Measurements from ENCODE around the gene GPRASP2.

Gene GPRASP2

DNA sequence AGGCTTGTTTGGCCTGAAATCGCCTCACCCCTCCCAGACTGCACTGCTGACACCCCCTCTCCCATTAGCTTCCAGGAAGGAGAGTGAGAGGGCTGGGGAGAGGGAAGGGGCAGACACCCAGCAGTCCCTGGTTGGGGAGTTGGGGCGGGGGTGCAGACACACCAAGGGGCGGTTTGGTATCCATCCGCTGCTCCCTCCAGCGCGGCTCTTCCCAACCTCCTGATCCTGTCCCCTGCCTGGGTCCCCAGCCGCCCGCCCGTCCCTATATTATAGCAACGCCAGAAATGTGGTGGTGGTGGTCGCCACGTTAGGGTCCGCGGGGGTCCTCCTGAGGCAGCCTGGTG is 33.2 kb downstream of the GPRASP2 start:
- no peak for DNase-seq (ENCODE audit: low read depth)

DNA sequence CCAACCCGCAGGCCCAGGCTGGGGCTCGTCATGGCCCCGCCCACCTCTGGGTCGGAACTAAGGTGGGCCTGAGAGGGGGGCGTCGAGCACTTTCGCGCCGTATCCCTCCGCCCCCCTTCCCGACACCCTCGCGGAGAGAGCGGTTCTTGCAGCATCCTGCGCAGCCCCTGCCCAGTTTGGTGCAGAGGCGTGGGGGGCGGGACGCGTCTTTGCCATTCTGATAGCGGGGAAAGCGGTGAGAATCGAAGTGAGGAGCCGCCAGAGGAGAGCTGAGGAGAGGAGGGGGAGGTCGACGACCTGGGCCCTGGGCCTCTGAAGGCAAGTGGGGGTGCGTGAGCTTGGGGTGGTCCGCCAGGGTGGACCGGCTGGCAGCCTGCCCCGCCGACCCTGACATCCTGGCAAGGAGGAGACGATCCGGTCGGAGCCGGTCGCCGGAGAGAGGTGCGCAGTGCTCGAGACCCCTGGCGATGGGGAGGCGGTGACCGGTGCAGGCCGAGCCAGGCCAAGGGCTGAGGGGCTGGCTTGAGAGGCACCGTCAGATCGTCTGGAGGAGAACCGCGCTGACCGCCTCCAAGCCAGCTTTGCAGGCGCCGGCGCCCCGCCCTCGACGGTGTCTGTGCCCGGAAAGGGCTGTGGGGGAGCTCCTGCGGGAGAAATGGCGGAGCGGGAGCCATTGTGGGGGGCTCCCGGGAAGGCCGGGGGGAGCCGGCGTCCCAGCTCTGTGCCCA is 33.8 kb downstream of the GPRASP2 start:
- no peak for DNase-seq (ENCODE audit: low read depth)

DNA sequence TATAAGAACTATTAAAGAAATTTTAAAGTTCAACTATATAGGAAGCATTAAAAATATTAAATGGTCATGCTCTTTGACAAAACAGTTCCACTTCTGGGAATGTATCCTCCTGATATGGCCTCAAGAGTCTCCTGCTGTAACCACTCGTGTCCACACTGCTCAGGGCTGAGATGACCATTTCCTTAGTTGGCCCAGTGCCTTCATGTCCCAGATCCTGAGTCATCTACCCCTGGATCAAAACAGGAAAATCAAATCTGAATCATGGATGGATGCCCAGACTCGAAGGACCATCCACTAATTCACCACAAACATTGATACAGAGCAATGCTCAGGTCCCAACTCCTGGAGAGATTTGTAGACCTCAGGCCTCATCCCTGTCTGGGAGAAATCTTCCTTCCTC is 53.0 kb downstream of the GPRASP2 start:
- no peak for DNase-seq (ENCODE audit: low read depth)

DNA sequence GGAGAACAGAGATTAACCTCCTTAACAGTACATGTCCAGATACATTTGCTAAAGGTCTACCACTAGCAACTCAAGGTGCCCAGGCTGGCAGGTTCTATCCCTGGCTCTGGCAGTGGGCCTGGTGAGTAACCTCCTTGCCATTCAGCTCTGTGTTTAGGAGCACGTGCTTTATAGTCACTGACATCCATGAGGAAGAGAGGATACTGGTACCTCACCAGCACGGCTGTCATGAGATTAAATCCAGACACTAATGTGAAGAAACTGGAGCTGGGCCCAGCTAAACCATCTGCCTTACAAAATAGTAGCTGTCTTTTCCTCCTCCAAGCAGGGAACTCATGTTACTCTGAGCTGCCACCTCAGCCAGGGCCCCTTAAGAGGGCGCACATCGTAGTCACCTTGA is 53.6 kb downstream of the GPRASP2 start:
- no peak for DNase-seq (ENCODE audit: low read depth)

DNA sequence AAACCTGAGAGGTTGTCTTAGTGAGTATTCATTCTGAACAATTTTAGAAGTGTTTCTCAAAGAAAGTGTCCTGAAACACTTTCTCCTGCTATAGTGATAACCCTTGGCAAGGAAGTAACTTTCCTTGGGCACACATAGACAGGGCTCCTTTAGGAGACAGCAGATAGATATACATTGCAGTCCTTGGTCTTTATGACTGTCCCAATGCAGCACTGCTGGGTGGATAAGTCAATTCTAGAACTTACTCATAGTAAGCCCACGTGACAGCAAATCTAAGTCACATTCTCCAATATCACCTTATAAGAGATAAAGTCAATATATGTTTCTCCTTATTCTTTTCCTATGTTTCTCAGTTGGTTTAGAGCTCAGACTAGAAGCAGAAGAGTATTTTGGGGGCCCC is 55.0 kb downstream of the GPRASP2 start:
- no peak for DNase-seq (ENCODE audit: low read depth)
